GM12878 (cell line): ENCODE measurements around the gene FADS1.

Source experiments
- CTCF ChIP-seq, 3 experiments: IDR thresholded peaks in 2 of 3; conservative IDR thresholded peaks in 1 of 3; 2 replicates each; pipeline ENCODE4 v1.5.1; 2011; ENCODE audit warnings: low read depth in 3 of 3, low read length in 3 of 3, mild to moderate bottlenecking in 3 of 3, control low read depth in 2 of 3, moderate library complexity in 2 of 3, inconsistent platforms in 1 of 3, mixed read lengths in 1 of 3; ENCODE audit not compliant: control insufficient read depth in 2 of 3, insufficient read depth in 1 of 3; ENCODE audit errors: extremely low read depth in 1 of 3
- EZH2 ChIP-seq: IDR thresholded peaks from 2 replicates; pipeline ENCODE4 v1.6.1; 2012; ENCODE audit warnings: low read depth, mild to moderate bottlenecking, control low read depth, inconsistent platforms, low read length, borderline replicate concordance; ENCODE audit not compliant: control insufficient read depth
- IRF5 ChIP-seq: fragments of 450-650 bp; IDR thresholded peaks from 2 replicates; pipeline ENCODE4 v1.6.1; 2017; ENCODE audit warnings: borderline replicate concordance

- TF ChIP-seq CTCF (IDR thresholded peaks at IDR 0.05 in 2 of 3, conservative IDR thresholded peaks at IDR 0.05 in 1 of 3; ENCODE audit: control insufficient read depth in 2 of 3, extremely low read depth in 1 of 3, insufficient read depth in 1 of 3, low read depth in 3 of 3, low read length in 3 of 3) (peak; percentile 68 to 95 (median 84)), EZH2 (no peak), IRF5 (no peak)
These were observed 19.4 kb downstream of the FADS1 start for GRCh38 chr11:61797263-61797944.
